Femur (tissue), 1 donor: ENCODE results near the gene CLCA4.

Source experiments
- DNase-seq: peaks from one replicate; pipeline ENCODE4 v3.0.0-alpha.2; 2017

Gene CLCA4

DNA sequence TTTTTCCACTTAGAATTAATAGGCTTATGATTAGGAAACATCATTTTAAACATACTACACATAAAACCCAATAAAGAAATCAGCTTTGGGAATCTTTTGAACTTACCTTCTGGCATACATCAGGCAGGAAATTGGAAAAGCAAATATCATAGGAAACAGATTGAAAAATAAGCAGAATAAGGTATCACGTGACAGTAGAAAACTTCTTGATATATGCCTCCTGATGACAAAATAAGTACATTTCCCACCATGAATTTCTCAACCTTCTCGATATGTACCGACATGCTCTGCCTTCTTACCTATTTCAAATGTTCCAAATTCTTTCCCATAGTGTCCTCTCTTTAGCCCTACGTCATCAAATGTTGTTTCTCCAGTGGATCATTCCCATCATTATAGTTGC is 72.4 kb downstream of the CLCA4 start:
- no peak for DNase-seq

DNA sequence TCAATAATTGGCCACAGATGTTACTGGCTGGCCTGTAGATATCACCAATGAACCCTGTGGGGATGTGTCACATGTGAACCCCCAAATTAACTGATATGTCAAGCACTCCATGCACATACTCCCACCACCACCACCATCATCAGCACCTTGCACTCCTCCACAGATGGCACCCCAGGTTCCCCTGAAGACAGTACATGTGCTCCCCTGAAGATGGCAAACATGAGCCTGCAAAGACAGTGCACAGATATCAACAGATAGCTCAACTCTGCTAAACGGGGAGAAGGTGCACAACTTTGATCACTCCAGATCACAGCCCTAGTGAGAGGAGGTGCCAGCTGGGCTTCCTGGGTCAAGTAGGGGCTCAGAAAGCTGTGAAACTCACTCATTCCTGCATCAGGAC is 74.4 kb downstream of the CLCA4 start:
- no peak for DNase-seq
